NCI-H1417 treated with DMSO at 0.1 percent for 48 hours (cell line): Measurements from ENCODE around the gene CD82.
"Not testable (repeated sequence)": the region's sequence is repeated elsewhere in the genome, so short reads cannot be mapped to it uniquely, and the experiment has no call there.

Experiments
- DNase-seq: peaks from one replicate; lab custom pipeline; 2025; lab: John Stamatoyannopoulos, UW

Gene CD82

DNA sequence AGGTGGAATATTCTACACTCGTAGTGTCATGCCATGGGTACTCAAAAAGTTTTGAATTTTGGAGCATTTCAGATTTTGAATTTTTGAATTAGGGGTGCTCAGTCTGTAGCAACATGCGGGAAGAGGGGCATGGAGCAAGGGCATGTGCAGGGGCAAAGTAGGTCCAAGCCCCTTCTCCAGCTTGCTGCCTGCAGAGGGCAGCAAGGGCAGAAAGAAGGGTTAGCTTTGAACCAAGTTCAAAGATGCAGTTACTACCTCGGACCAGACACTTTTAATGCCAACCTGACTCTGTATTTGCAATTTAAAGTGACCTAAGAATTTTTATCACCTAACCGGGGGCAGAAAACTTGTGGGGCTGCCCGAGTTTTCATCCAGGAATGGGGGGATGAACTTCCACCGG is 68.2 kb downstream of the CD82 start:
- DNase-seq = no peak

- DNase-seq = no peak
These were observed 69.2 kb downstream of the CD82 start for GRCh38 chr11:44634401-44635281.

GRCh38 chr11:44637487-44637886 is 72.0 kb downstream of the CD82 start:
- no peak for DNase-seq

DNA sequence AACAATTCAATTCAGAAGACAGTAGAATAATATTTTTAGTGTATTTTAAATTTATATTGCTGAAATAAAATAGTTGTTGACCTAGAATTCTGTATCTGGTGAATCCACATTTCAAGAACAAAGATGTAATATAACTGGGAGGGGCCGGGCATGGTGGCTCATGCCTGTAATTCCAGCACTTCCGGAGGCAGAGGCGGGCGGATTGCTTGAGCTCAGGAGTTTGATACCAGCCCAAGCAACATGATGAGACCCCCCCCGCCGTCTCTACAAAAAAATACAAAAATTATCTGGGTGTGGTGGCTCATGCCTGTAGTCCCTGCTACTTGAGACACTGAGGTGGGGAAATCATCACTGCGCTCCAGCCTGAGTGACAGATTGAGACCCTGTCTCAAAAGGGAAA is 72.6 kb downstream of the CD82 start:
- no peak for DNase-seq

DNA sequence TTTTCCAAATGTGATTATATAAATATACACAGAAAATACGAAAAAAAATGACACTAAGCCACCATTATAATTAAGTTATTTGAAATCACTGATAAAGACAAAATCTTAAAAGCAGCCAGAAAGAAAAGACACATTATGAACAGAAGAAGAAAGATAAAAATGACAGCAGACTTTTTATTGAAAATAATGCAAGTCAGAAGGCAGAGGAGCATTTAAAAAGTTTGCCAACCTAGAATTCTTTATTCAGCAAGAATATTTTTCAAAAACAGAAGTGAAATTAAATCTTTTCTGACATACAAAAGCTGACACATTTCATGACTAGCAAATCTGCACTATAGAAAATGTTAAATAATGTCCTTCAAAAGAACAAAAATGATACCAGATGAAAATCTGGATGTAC is 77.8 kb downstream of the CD82 start:
- DNase-seq = no peak

DNA sequence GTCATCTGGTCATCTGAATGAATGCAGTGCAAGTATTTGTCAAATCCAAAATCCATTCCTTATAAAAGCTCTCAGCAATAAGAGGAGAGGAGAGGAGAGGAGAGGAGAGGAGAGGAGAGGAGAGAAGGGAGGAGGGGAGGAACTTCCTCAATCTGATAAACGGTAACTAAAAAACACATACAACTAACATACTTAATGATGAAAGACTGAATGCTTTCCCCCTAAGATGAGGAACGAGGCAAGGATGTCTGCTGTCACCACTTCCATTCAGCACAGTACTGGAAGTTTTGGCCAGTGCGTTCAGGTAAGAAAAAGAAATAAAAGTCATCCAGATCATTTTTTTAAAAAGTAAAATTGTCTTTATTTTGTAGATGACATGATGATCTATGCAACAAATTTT is 80.4 kb downstream of the CD82 start:
- no peak for DNase-seq

DNA sequence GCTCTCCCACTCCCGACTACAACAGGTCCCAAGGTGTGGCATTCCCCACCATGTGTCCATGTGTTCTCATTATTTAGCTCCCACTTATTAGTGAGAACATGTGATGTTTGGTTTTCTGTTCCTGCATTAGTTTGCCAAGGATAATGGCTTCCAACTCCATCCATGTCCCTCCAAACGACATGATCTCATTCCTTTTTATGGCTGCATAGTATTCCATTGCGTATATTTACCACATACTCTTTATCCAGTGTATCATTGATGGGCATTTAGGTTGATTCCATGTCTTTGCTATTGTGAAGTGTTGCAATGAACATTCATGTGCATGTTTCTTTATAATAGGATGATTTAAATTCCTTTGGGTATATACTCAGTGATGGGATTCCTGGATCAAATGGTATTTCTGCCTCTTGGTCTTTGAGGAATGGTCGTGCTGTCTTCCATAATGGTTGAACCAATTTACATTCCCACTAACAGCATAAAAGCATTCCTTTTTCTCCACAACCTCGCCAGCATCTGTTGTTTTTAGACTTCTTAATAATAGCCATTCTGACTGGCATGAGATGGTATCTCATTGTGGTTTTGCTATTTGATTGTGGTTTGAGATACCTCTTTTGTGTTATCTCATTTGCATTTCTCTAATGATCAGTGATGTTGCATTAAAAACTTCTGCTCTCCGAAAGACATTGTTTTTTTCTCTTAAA is 81.9 kb downstream of the CD82 start:
- not testable (repeated sequence) for DNase-seq

DNA sequence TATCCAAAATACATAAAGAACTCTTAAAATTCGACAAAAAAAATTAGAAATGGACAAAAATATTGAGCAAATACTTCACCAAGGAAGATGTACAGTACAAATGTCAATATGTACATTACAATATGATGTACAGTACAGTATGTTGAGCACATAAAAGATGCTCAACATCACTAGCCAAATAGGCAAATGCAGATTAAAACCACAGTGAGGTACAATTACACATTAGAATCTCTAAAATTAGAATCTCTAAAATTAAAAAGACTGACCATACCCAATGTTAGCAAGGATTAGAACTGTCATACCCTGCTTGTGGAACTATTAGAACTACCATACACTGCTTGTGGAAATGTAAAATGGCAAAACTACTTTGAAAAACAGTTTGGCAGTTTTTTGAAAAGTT is 82.6 kb downstream of the CD82 start:
- no peak for DNase-seq

GRCh38 chr11:44651535-44652155 is 86.2 kb downstream of the CD82 start:
- no peak for DNase-seq

GRCh38 chr11:44652901-44653644 is 87.6 kb downstream of the CD82 start:
- no peak for DNase-seq

DNA sequence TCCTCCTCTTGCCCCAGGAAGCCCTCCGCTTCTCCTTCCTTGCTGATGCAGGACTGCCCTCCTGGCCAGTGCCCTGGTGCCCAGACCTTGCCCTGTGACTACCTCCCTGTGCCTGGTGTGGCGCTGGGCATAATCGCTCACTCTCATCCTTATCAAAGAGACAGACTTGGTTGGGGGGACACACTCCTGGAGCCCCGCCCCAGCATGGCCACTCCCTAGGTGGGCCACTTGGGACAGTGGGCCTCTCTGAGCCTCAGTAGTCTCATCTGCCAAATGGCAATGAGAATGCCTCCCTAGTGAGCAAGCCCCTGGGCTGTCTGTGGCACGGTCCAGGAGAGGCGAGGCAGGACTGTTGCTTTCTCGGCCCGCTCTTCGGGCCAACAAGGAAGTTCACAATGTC is 88.6 kb downstream of the CD82 start:
- no peak for DNase-seq

DNA sequence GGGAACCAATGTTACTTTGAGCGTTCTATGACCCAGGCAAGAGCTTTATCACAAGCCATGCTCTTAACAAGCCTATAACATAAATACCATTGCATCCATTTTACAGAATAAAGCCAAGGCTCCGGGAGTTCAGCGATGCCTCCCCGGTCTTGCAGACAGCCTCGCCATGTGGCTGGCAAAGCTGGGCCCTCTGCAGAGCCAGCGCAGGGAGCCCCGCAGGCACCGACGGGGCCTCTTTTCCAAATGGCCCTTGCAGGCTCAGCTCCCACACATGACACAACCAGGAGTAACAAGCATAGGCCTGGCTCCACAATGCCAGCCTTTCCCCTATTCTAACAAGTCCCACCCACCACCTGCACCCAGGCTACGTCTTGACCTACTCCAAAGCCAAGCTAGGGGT is 89.1 kb downstream of the CD82 start:
- DNase-seq = no peak

DNA sequence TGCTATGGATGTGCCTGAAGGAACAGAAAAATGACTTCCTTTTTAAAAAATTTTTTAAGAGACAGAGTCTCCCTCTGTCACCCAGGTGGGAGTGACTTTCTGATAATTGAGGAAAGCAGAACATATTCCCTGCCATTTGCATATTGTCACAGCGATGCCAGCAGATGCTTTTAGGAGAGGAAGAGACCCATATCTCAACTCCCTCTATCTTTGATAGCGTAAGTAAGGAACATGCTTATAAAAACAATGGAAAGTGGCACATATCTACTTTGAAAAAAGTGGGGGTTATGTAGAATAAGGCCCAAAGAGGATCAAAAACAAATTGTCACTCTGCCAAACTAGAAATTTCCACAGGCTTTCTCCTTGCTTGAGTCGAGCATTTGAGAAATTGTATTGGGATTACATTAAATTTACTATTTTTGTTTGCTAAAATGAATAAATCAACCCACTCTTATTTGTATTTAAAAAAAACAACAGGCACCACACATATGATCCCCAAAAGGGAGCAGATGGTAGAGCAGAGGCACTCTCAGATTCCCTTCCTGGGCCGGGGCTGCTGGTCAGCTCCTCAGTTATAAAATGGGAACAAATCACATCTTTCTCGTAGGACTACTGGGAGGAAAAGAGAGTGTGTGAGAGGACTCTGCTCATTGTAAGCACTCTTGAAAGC is 92.5 kb downstream of the CD82 start:
- DNase-seq = no peak

- no peak for DNase-seq
These were observed 93.0 kb downstream of the CD82 start for GRCh38 chr11:44658506-44658850.

DNA sequence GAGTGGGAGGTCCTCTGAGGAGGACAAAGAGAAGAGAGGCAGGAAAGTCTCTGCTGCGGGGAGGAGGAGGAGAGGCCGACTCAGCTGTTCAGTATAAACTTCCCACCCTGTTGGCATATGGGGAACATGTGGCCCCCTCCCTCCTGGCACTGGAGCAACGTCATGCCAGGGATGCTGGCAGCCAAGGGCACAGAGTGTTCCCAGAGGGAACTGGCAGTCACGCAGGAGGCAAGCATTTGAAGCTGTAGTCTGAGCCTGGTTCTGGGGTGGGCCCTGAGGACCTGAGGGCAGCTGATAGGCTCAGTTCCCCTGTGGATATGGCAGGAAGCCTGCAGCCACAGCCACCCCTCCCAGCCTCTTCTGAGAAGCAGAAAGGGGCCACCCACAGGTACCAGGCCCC is 94.2 kb downstream of the CD82 start:
- no peak for DNase-seq

GRCh38 chr11:44660535-44660934 is 95.1 kb downstream of the CD82 start:
- not testable (repeated sequence) for DNase-seq

- no peak for DNase-seq
These were observed 95.9 kb downstream of the CD82 start for GRCh38 chr11:44661311-44661717.
